Measurements from ENCODE around the gene RHOG.

DNA sequence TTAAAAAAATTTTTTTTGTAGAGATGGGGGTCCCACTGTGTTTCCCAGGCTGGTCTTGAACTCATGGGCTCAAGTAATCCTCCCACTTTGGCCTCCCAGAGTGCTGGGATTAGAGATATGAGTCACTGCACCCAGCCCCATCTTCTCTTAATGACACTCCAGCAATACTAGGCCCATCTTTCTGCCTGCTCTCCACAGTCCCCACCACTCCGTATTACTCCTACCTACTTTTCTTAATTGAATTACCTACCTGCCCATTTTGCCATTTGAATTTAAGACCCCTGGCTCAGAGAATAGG is 12.7 kb upstream of the RHOG start:
- TF ChIP-seq, protein P1, sequence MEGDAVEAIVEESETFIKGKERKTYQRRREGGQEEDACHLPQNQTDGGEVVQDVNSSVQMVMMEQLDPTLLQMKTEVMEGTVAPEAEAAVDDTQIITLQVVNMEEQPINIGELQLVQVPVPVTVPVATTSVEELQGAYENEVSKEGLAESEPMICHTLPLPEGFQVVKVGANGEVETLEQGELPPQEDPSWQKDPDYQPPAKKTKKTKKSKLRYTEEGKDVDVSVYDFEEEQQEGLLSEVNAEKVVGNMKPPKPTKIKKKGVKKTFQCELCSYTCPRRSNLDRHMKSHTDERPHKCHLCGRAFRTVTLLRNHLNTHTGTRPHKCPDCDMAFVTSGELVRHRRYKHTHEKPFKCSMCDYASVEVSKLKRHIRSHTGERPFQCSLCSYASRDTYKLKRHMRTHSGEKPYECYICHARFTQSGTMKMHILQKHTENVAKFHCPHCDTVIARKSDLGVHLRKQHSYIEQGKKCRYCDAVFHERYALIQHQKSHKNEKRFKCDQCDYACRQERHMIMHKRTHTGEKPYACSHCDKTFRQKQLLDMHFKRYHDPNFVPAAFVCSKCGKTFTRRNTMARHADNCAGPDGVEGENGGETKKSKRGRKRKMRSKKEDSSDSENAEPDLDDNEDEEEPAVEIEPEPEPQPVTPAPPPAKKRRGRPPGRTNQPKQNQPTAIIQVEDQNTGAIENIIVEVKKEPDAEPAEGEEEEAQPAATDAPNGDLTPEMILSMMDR (IDR thresholded peaks at IDR 0.05), result no peak
- TF ChIP-seq POLR2A (IDR thresholded peaks at IDR 0.05), result no peak
